HL-60 (cell line): ENCODE results near the gene RSU1.
A peak's percentile ranks its signal among the peaks of the same experiment; 100 is the strongest.

Experiments used
- CTCF ChIP-seq: IDR thresholded peaks from one replicate; pipeline ENCODE4 v1.5.1; 2011; ENCODE audit warnings: low read length, control low read depth, inconsistent platforms; ENCODE audit not compliant: insufficient read depth
- GABPA ChIP-seq: IDR thresholded peaks from 2 replicates; pipeline ENCODE4 v1.6.1; 2012; ENCODE audit warnings: low read depth
- POLR2AphosphoS5 ChIP-seq: IDR thresholded peaks from 2 replicates; pipeline ENCODE4 v1.6.1; 2012; ENCODE audit warnings: low read depth
- REST ChIP-seq: IDR thresholded peaks from 2 replicates; pipeline ENCODE4 v1.6.1; 2012; ENCODE audit warnings: low read depth; ENCODE audit not compliant: insufficient replicate concordance

GRCh38 chr10:16817125-16818019 lies at the start of gene RSU1:
- TF ChIP-seq CTCF: no peak
- no peak for TF ChIP-seq REST
- TF ChIP-seq POLR2AphosphoS5: peak; percentile 63; the same call in 1 of the 2 replicates
- TF ChIP-seq GABPA: no peak
